ENCODE measurements around the gene CREBBP.

DNA sequence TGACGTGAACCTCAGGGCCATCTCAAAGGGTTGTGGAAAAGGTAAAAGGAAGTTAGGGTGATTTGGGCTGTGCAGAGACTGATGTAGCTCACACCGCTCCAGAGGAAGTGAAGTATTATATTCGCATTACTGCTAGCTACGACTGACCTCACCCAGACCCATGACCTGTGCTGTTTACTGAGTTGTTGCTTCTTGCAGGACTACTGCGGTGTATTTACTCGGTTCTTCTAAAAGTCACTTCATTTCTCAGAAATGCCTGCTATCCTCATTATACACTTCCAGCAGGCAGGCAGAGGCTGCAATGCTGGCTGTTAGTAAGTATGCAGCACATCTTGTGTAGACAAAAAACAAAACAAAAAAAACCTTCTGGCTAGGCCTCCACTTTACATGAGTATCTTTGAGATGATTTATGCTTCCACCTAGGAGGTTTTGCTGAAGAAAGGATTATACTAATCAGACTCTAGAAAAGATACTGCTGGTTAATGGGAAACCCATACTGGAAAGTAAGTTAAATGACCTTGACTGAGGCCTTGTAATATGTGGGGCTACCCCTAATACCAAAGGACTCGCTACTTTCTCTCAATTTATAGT lies 76.0 kb downstream of the CREBBP start:
- no peak for TF ChIP-seq CTCF (conservative IDR thresholded peaks at IDR 0.05 in 1 of 2, IDR thresholded peaks at IDR 0.05 in 1 of 2; ENCODE audit: low read depth in 1 of 2, low read length in 2 of 2)
- TF ChIP-seq EZH2 (IDR thresholded peaks at IDR 0.05; ENCODE audit: low read length, missing control alignments) = no peak
